OCI-LY7 (cell line): ENCODE measurements around the gene GATB.

Experiments used
- EZH2phosphoT487 ChIP-seq: fragments of 200-600 bp; sonication (generic); IDR thresholded peaks from 2 replicates; pipeline ENCODE4 v1.6.1; 2018; ENCODE audit warnings: low read depth, borderline replicate concordance, mild to moderate bottlenecking, mixed run types, antibody characterized with exemption, low read length, moderate library complexity, mixed read lengths
- TF ChIP-seq, protein P1 (sequence below): fragments of 200-600 bp; sonication (generic); conservative IDR thresholded peaks from 2 replicates; pipeline ENCODE4 v1.5.1; 2014; ENCODE audit warnings: mild to moderate bottlenecking, antibody characterized with exemption, low read length, moderate library complexity, mixed read lengths

DNA sequence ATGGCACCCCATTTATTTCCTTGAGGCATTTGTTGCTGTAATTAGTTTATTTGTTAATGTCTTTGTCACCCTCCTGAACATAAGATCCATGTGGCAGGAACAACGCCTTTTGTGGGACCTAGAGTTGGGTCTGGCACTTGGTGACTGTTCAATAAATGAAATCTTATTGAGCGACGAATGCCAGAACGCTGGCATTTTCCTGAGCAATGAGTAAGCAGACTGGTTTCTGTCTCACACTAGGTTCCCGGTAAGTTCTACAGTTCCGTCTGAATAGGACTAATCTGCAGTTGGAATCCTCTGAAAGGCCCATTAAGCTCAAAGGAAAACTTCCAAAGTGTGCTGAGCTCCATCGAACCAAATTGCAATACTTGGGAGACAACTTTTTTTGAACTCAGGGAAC lies 49.2 kb downstream of the GATB start:
- TF ChIP-seq, protein P1, sequence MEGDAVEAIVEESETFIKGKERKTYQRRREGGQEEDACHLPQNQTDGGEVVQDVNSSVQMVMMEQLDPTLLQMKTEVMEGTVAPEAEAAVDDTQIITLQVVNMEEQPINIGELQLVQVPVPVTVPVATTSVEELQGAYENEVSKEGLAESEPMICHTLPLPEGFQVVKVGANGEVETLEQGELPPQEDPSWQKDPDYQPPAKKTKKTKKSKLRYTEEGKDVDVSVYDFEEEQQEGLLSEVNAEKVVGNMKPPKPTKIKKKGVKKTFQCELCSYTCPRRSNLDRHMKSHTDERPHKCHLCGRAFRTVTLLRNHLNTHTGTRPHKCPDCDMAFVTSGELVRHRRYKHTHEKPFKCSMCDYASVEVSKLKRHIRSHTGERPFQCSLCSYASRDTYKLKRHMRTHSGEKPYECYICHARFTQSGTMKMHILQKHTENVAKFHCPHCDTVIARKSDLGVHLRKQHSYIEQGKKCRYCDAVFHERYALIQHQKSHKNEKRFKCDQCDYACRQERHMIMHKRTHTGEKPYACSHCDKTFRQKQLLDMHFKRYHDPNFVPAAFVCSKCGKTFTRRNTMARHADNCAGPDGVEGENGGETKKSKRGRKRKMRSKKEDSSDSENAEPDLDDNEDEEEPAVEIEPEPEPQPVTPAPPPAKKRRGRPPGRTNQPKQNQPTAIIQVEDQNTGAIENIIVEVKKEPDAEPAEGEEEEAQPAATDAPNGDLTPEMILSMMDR, result no peak
- no peak for TF ChIP-seq EZH2phosphoT487
